K562 (cell line): Measurements from ENCODE around the gene RAD1. TPM values are rescaled to one million over a fixed set of nuclear protein-coding genes. Genes with fewer than 3 reads are reported as not detected.
A peak's percentile ranks its signal among the peaks of the same experiment; 100 is the strongest.

Experiments used
- ADNP ChIP-seq: fragments of 200-800 bp; sonication (Bioruptor generic); IDR thresholded peaks from 2 replicates; pipeline ENCODE4 v1.6.1; 2016; ENCODE audit warnings: missing genetic modification characterization, missing compliant biosample characterization
- CCAR2 ChIP-seq: fragments of 200-400 bp; formaldehyde crosslinking; IDR thresholded peaks from 2 replicates; pipeline ENCODE4 v1.6.1; 2017; ENCODE audit warnings: mild to moderate bottlenecking, low read depth, low read length
- CCNT2 ChIP-seq: IDR thresholded peaks from 2 replicates; pipeline ENCODE4 v1.6.1; 2011; ENCODE audit warnings: borderline replicate concordance, low read depth, mild to moderate bottlenecking, moderate library complexity, mixed read lengths, low read length; ENCODE audit not compliant: insufficient read length; ENCODE audit errors: extremely low read depth
- GATAD2A ChIP-seq: fragments of 450-650 bp; IDR thresholded peaks from 2 replicates; pipeline ENCODE4 v1.6.1; 2017
- MYBL2 ChIP-seq, 2 experiments: fragments of 450-650 bp in 1 of 2; sonication (generic) in 1 of 2; formaldehyde crosslinking in 1 of 2; IDR thresholded peaks; 2 replicates each; pipeline versions ENCODE4 v1.6.1 to v1.8.1; 2017 to 2022; ENCODE audit warnings: borderline replicate concordance in 1 of 2, inconsistent platforms in 1 of 2, low read depth in 1 of 2, mild to moderate bottlenecking in 1 of 2, missing genetic modification reagents in 1 of 2, moderate library complexity in 1 of 2
- TAF9B ChIP-seq: fragments of 450-650 bp; IDR thresholded peaks from 2 replicates; pipeline ENCODE4 v1.6.1; 2018; ENCODE audit warnings: mild to moderate bottlenecking; ENCODE audit not compliant: partially characterized antibody
- TFE3 ChIP-seq: fragments of 450-650 bp; formaldehyde crosslinking; IDR thresholded peaks from 2 replicates; pipeline ENCODE4 v1.4.0; 2020; ENCODE audit warnings: mild to moderate bottlenecking, mixed read lengths
- ZBTB1 ChIP-seq: sonication (generic); formaldehyde crosslinking; IDR thresholded peaks from 2 replicates; pipeline ENCODE4 v1.8.1; 2023; ENCODE audit warnings: missing genetic modification reagents, low read depth, mild to moderate bottlenecking, borderline replicate concordance
- ZHX1 ChIP-seq: fragments of 150-350 bp; conservative IDR thresholded peaks from 2 replicates; pipeline ENCODE4 v1.6.1; 2014; ENCODE audit warnings: low read length
- ZKSCAN1 ChIP-seq: fragments of 150-350 bp; IDR thresholded peaks from 2 replicates; pipeline ENCODE4 v1.6.1; 2016; ENCODE audit warnings: low read depth, low read length
- ZKSCAN3 ChIP-seq: fragments of 250-450 bp; sonication (Bioruptor Pico); IDR thresholded peaks from 2 replicates; pipeline ENCODE4 v1.4.0; 2020
- ZNF174 ChIP-seq: fragments of 250-450 bp; sonication (Bioruptor Pico); IDR thresholded peaks from 2 replicates; pipeline ENCODE4 v1.4.0; 2020; ENCODE audit warnings: mild to moderate bottlenecking
- polyA plus RNA-seq, 8 experiments: library from polyadenylated mRNA; depleted of rRNA in 4 of 8; stranded (reverse) in 5 of 8; unstranded in 3 of 8; fragments of >200 nt; fragmentation: Nextera tagmentation in 2 of 8; fragmentation: Illumina TruSeq in 1 of 8; extraction: Ambion mirVana in 2 of 8; extraction: Trizol in 1 of 8; gene quantifications; 2 replicates each; pipeline versions ENCODE4 v1.2.1 to v1.2.3, GENCODE V29; 2011 to 2014; ENCODE audit warnings: inconsistent platforms in 1 of 8, missing spikeins in 1 of 8
- total RNA-seq, 7 experiments: library from RNA; depleted of rRNA in 6 of 7; stranded (reverse); fragments of >200 nt in 6 of 7; fragmentation: Illumina TruSeq in 2 of 7; extraction: Trizol in 2 of 7; gene quantifications; 2 replicates each; pipeline versions ENCODE4 v1.2.1 to v1.2.3, GENCODE V29; 2011 to 2021; ENCODE audit warnings: low replicate concordance in 1 of 7
- TF ChIP-seq, protein P1 (sequence below): sonication (generic); formaldehyde crosslinking; IDR thresholded peaks from 2 replicates; pipeline ENCODE4 v1.8.1; 2023; ENCODE audit warnings: missing genetic modification reagents, mild to moderate bottlenecking, borderline replicate concordance
- TF ChIP-seq, protein P2 (sequence below): fragments of 250-450 bp; sonication (Bioruptor Pico); IDR thresholded peaks from 2 replicates; pipeline ENCODE4 v1.9.0; 2021; ENCODE audit warnings: mild to moderate bottlenecking
- TF ChIP-seq, protein P3 (sequence below): fragments of 200-800 bp; sonication (Bioruptor generic); IDR thresholded peaks from 2 replicates; pipeline ENCODE4 v1.6.1; 2017; ENCODE audit warnings: missing genetic modification characterization, missing compliant biosample characterization

Gene RAD1
- total and polyA plus RNA-seq, 9 of the 15 experiments (the other 6 are each of a cell fraction or from before 2014, with no cell fraction given) = 44.5 to 148 (median 60.8) TPM

GRCh38 chr5:34923694-34924461 lies 8.6 kb upstream of the RAD1 start (continued):
- TF ChIP-seq, protein P1, sequence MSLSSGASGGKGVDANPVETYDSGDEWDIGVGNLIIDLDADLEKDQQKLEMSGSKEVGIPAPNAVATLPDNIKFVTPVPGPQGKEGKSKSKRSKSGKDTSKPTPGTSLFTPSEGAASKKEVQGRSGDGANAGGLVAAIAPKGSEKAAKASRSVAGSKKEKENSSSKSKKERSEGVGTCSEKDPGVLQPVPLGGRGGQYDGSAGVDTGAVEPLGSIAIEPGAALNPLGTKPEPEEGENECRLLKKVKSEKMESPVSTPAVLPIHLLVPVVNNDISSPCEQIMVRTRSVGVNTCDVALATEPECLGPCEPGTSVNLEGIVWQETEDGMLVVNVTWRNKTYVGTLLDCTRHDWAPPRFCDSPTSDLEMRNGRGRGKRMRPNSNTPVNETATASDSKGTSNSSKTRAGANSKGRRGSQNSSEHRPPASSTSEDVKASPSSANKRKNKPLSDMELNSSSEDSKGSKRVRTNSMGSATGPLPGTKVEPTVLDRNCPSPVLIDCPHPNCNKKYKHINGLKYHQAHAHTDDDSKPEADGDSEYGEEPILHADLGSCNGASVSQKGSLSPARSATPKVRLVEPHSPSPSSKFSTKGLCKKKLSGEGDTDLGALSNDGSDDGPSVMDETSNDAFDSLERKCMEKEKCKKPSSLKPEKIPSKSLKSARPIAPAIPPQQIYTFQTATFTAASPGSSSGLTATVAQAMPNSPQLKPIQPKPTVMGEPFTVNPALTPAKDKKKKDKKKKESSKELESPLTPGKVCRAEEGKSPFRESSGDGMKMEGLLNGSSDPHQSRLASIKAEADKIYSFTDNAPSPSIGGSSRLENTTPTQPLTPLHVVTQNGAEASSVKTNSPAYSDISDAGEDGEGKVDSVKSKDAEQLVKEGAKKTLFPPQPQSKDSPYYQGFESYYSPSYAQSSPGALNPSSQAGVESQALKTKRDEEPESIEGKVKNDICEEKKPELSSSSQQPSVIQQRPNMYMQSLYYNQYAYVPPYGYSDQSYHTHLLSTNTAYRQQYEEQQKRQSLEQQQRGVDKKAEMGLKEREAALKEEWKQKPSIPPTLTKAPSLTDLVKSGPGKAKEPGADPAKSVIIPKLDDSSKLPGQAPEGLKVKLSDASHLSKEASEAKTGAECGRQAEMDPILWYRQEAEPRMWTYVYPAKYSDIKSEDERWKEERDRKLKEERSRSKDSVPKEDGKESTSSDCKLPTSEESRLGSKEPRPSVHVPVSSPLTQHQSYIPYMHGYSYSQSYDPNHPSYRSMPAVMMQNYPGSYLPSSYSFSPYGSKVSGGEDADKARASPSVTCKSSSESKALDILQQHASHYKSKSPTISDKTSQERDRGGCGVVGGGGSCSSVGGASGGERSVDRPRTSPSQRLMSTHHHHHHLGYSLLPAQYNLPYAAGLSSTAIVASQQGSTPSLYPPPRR (CRISPR knock-in tag) = no peak
- no peak for TF ChIP-seq ZHX1
- no peak for TF ChIP-seq ZBTB1
- no peak for TF ChIP-seq CCAR2
- TF ChIP-seq ZKSCAN1 = no peak
- TF ChIP-seq TAF9B = peak; percentile 61
- no peak for TF ChIP-seq GATAD2A
- TF ChIP-seq, protein P2, sequence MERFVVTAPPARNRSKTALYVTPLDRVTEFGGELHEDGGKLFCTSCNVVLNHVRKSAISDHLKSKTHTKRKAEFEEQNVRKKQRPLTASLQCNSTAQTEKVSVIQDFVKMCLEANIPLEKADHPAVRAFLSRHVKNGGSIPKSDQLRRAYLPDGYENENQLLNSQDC (CRISPR knock-in tag) = no peak
- TF ChIP-seq CCNT2 = peak; percentile 50
- TF ChIP-seq, protein P3, sequence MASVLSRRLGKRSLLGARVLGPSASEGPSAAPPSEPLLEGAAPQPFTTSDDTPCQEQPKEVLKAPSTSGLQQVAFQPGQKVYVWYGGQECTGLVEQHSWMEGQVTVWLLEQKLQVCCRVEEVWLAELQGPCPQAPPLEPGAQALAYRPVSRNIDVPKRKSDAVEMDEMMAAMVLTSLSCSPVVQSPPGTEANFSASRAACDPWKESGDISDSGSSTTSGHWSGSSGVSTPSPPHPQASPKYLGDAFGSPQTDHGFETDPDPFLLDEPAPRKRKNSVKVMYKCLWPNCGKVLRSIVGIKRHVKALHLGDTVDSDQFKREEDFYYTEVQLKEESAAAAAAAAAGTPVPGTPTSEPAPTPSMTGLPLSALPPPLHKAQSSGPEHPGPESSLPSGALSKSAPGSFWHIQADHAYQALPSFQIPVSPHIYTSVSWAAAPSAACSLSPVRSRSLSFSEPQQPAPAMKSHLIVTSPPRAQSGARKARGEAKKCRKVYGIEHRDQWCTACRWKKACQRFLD (CRISPR knock-in tag) = peak; percentile 47; the same call in 1 of the 2 replicates
- TF ChIP-seq ZKSCAN3 (CRISPR knock-in tag) = no peak
- TF ChIP-seq ADNP = no peak
- no peak; the same call in 1 of the 2 replicates for TF ChIP-seq MYBL2 (IDR thresholded peaks at IDR 0.05; ENCODE audit: low read depth)
- no peak for TF ChIP-seq MYBL2 (CRISPR knock-in tag; IDR thresholded peaks at IDR 0.05; ENCODE audit: borderline replicate concordance)
- TF ChIP-seq TFE3 (CRISPR knock-in tag) = no peak
- no peak for TF ChIP-seq ZNF174 (CRISPR knock-in tag)
